SK-N-MC (cell line): Measurements from ENCODE around the gene FAM107B.

Experiments used
- EZH2 ChIP-seq: fragments of 200-600 bp; sonication (generic); IDR thresholded peaks from one replicate; pipeline ENCODE4 v1.6.1; 2017; ENCODE audit warnings: antibody characterized with exemption
- FOXP2 ChIP-seq: optimal IDR thresholded peaks from 2 replicates; pipeline ENCODE3; 2011; ENCODE audit warnings: mild to moderate bottlenecking, moderate library complexity; ENCODE audit not compliant: insufficient read depth; ENCODE audit errors: extremely low read length, control extremely low read depth
- POLR2AphosphoS5 ChIP-seq: IDR thresholded peaks from 2 replicates; pipeline ENCODE4 v1.6.1; 2012; ENCODE audit warnings: mild to moderate bottlenecking, low read depth, low read length, borderline replicate concordance

- TF ChIP-seq POLR2AphosphoS5 (no peak), EZH2 (no peak), FOXP2 (no peak)
Measured at GRCh38 chr10:14487488-14487883, 287.2 kb downstream of the FAM107B start.
